HUDEP-2 (cell line): Measurements from ENCODE around the gene MED12L.
"Not testable (repeated sequence)": the region's sequence is repeated elsewhere in the genome, so short reads cannot be mapped to it uniquely, and the experiment has no call there.

ENCODE experiments used
- DNase-seq, 76 experiments: peaks; one replicate each; lab custom pipeline; 2025; ENCODE audit not compliant: unreplicated experiment in 76 of 76; lab: John Stamatoyannopoulos, UW

Gene MED12L

GRCh38 chr3:151135541-151136337 is 50.3 kb downstream of the MED12L start:
- DNase-seq, result peak in 10 of 76 experiments; percentile 16 to 58 (median 37)

- no peak for DNase-seq
Observed at GRCh38 chr3:151142929-151143328, 57.5 kb downstream of the MED12L start.

GRCh38 chr3:151144016-151144415 is 58.6 kb downstream of the MED12L start:
- no peak for DNase-seq

GRCh38 chr3:151144760-151145159 is 59.3 kb downstream of the MED12L start:
- DNase-seq, result no peak

GRCh38 chr3:151145713-151146070 is 60.2 kb downstream of the MED12L start:
- DNase-seq, result no peak

- DNase-seq, result peak in 34 of 76 experiments; percentile 1 to 44 (median 13)
Observed at GRCh38 chr3:151146071-151146730, 60.7 kb downstream of the MED12L start.

GRCh38 chr3:151146731-151147091 is 61.2 kb downstream of the MED12L start:
- DNase-seq, result no peak

- DNase-seq, result no peak
Observed at GRCh38 chr3:151147299-151147698, 61.8 kb downstream of the MED12L start.

- DNase-seq, result no peak
Observed at GRCh38 chr3:151152455-151153079, 67.1 kb downstream of the MED12L start.

GRCh38 chr3:151154566-151154965 is 69.1 kb downstream of the MED12L start:
- DNase-seq, result no peak

- DNase-seq, result no peak
Observed at GRCh38 chr3:151155409-151156128, 70.1 kb downstream of the MED12L start.

- peak in 19 of 76 experiments; percentile 3 to 53 (median 13) for DNase-seq
Observed at GRCh38 chr3:151156618-151157216, 71.3 kb downstream of the MED12L start.

- no peak for DNase-seq
Observed at GRCh38 chr3:151159806-151160205, 74.3 kb downstream of the MED12L start.

- no peak for DNase-seq
Observed at GRCh38 chr3:151165226-151165625, 79.8 kb downstream of the MED12L start.

GRCh38 chr3:151166161-151166560 is 80.7 kb downstream of the MED12L start:
- DNase-seq, result no peak

GRCh38 chr3:151168269-151169094 is 83.0 kb downstream of the MED12L start:
- DNase-seq, result peak in 27 of 76 experiments; percentile 1 to 58 (median 8)

- DNase-seq, result no peak
Observed at GRCh38 chr3:151169262-151169947, 83.9 kb downstream of the MED12L start.

- not testable (repeated sequence) for DNase-seq
Observed at GRCh38 chr3:151169948-151170679, 84.7 kb downstream of the MED12L start.
